CD4-positive, alpha-beta T cell treated with Interleukin-6 for 4 hours (primary cell): Measurements from ENCODE around the gene ZC3H10.
"Not testable (repeated sequence)": the region's sequence is repeated elsewhere in the genome, so short reads cannot be mapped to it uniquely, and the experiment has no call there.

Source experiments
- DNase-seq: peaks from one replicate; pipeline ENCODE4 v3.0.0-alpha.2; 2020; ENCODE audit warnings: mixed read lengths

Gene ZC3H10

GRCh38 chr12:56117778-56118687 lies at the start of gene ZC3H10:
Gene ZC3H10, plus strand, starts transcription at chr12:56118266. Its CDS starts 2,297 bp downstream, at chr12:56120563.
- DNase-seq: peak; percentile 96

GRCh38 chr12:56071648-56072047 lies 46.4 kb upstream of the ZC3H10 start:
- no peak for DNase-seq

- DNase-seq: no peak
Measured at GRCh38 chr12:56074396-56074795, 43.7 kb upstream of the ZC3H10 start.

GRCh38 chr12:56077966-56078365 lies 40.1 kb upstream of the ZC3H10 start:
- not testable (repeated sequence) for DNase-seq

GRCh38 chr12:56078427-56078826 lies 39.6 kb upstream of the ZC3H10 start:
- DNase-seq: no peak

GRCh38 chr12:56078931-56079722 lies 38.9 kb upstream of the ZC3H10 start:
- DNase-seq: peak; percentile 63

- peak; percentile 82 for DNase-seq
Measured at GRCh38 chr12:56079723-56080555, 38.1 kb upstream of the ZC3H10 start, which contains the start of gene ERBB3. Gene ERBB3, plus strand, starts transcription at chr12:56080165. Its CDS starts 136 bp downstream, at chr12:56080301.

GRCh38 chr12:56080556-56081138 lies 37.4 kb upstream of the ZC3H10 start:
- peak; percentile 4 for DNase-seq

- DNase-seq: no peak
Measured at GRCh38 chr12:56081393-56082347, 36.4 kb upstream of the ZC3H10 start.

- no peak for DNase-seq
Measured at GRCh38 chr12:56082382-56082781, 35.7 kb upstream of the ZC3H10 start.

- no peak for DNase-seq
Measured at GRCh38 chr12:56082967-56083366, 35.1 kb upstream of the ZC3H10 start.

GRCh38 chr12:56084958-56085543 lies 33.0 kb upstream of the ZC3H10 start:
- peak; percentile 45 for DNase-seq

GRCh38 chr12:56086096-56086495 lies 32.0 kb upstream of the ZC3H10 start:
- DNase-seq: no peak

GRCh38 chr12:56086608-56087007 lies 31.5 kb upstream of the ZC3H10 start:
- no peak for DNase-seq

GRCh38 chr12:56087220-56087619 lies 30.8 kb upstream of the ZC3H10 start:
- no peak for DNase-seq

GRCh38 chr12:56097738-56098137 lies 20.3 kb upstream of the ZC3H10 start:
- DNase-seq: no peak

- no peak for DNase-seq
Measured at GRCh38 chr12:56098592-56098991, 19.5 kb upstream of the ZC3H10 start.

GRCh38 chr12:56099787-56100186 lies 18.3 kb upstream of the ZC3H10 start:
- DNase-seq: no peak

- DNase-seq: no peak
Measured at GRCh38 chr12:56101045-56101444, 17.0 kb upstream of the ZC3H10 start.

GRCh38 chr12:56102683-56103065 lies 15.4 kb upstream of the ZC3H10 start:
- no peak for DNase-seq
